ENCODE measurements around the gene CRYM.

Gene CRYM

GRCh38 chr16:21264571-21265036 is 13.5 kb downstream of the CRYM start:
- H3K27ac ChIP-seq, result no peak overlapping the region
- TF ChIP-seq CTCF (conservative IDR thresholded peaks at IDR 0.05) (no peak), ZFX (IDR thresholded peaks at IDR 0.05) (no peak)

- H3K27ac ChIP-seq, result no peak overlapping the region
- TF ChIP-seq ZFX (IDR thresholded peaks at IDR 0.05) (no peak), CTCF (conservative IDR thresholded peaks at IDR 0.05) (no peak)
These were observed 14.2 kb downstream of the CRYM start for GRCh38 chr16:21263640-21264570.

- H3K27ac ChIP-seq, result no peak overlapping the region
- TF ChIP-seq ZFX (IDR thresholded peaks at IDR 0.05) (no peak), CTCF (conservative IDR thresholded peaks at IDR 0.05) (no peak)
These were observed 15.1 kb downstream of the CRYM start for GRCh38 chr16:21262779-21263639.

GRCh38 chr16:21260870-21261791 is 17.0 kb downstream of the CRYM start:
- no peak overlapping the region for H3K27ac ChIP-seq
- TF ChIP-seq CTCF (conservative IDR thresholded peaks at IDR 0.05), result no peak
- TF ChIP-seq ZFX (IDR thresholded peaks at IDR 0.05), result no peak

- H3K27ac ChIP-seq, result no peak overlapping the region
- TF ChIP-seq ZFX (IDR thresholded peaks at IDR 0.05) (no peak), CTCF (conservative IDR thresholded peaks at IDR 0.05) (no peak)
These were observed 20.8 kb downstream of the CRYM start for GRCh38 chr16:21257284-21257683.

- TF ChIP-seq CTCF (conservative IDR thresholded peaks at IDR 0.05) (no peak), ZFX (IDR thresholded peaks at IDR 0.05) (no peak)
- no peak overlapping the region for H3K27ac ChIP-seq
These were observed 21.5 kb downstream of the CRYM start for GRCh38 chr16:21256636-21257035.
